Right renal pelvis (tissue), 4 donors: Measurements from ENCODE around the gene MARCHF7. TPM values are rescaled to one million over a fixed set of nuclear protein-coding genes. Genes with fewer than 3 reads are reported as not detected.

Source experiments
- DNase-seq, 4 donors: peaks; one replicate each; pipeline ENCODE4 v3.0.0-alpha.2; 2013; ENCODE audit warnings: low read depth in 4 of 4, low spot score in 3 of 4, missing footprints in 1 of 4
- polyA plus RNA-seq, 4 donors: library from polyadenylated mRNA; unstranded; fragments of 120-200 nt; gene quantifications; one replicate each; pipeline ENCODE4 v1.2.1, GENCODE V29; 2013; ENCODE audit not compliant: insufficient read length in 4 of 4

Gene MARCHF7
- polyA plus RNA-seq, 4 donors, result 135 to 174 (median 167) TPM

DNA sequence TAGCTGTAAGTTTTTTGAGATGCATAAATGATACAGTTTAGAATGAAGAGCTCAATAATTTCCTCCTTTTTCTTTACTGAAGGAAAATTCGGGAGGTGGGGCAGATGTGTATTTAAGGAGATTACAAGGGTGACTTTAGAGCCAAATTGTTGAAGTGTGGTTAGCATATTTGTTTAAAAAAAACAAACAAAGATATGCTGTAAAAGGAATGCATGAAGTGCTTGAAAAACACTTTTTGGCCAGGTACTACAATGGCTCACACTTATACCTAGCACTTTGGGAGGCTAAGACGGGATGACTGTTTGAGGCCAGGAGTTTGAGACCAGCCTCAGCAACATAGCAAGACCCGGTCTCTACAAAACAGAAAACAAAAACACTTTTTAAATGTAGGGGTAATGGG, 47.3 kb downstream of the MARCHF7 start:
- DNase-seq, result no peak

DNA sequence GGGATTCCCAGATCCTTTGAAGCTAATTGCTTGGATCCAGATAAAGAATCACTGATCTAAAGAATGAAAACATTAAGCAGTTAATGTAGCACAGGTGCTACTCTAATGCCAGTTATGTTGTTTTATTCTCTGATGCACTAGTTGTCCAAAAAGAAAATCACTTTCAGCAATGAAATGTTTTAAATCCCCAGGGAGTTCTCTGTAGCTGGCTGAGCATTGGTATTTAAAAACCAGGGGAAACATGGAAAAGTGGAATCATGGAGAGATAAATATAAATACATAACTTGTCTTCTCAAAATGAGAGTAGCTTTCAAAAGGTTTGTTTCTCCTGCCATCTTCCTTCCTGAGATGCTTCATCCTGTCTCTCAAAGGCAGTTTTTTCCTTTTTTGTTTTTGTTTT, 48.0 kb downstream of the MARCHF7 start:
- no peak for DNase-seq

DNA sequence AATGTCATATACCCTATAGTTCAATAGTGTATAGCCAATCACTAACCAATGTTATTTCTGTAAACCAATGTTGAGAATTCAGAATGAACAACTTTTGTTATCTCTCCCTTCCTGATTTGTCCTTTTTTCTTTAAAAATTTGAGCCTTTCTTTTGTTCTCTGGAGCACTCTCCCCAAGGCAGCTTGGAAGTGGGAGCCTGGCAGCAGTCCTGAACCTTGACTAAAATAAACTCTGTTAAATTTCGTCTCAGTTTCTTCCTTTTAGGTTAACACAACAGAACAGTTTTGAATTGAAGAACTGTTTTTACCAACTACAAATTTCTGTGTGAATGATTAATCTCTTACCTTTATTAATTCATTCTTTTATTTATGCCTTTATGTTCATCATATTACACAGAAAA, 49.8 kb downstream of the MARCHF7 start:
- no peak for DNase-seq

Other genes with a start within 250 kb of the MARCHF7 start
- 10 to 100 TPM; 55.6 to 82.5 (median 67.0) TPM for gene BAZ2B, start 96.0 kb upstream of the MARCHF7 start, polyA plus RNA-seq
- gene CD302, start 85.7 kb downstream of the MARCHF7 start, polyA plus RNA-seq, result 10 to 100 TPM; 12.0 to 17.9 (median 16.1) TPM
- 1 to 10 TPM; 2.8 to 6.7 (median 5.5) TPM for gene LY75, start 192.2 kb downstream of the MARCHF7 start, polyA plus RNA-seq